Measurements from ENCODE around the gene UBE2L5.

The UBE2L5 gene

DNA sequence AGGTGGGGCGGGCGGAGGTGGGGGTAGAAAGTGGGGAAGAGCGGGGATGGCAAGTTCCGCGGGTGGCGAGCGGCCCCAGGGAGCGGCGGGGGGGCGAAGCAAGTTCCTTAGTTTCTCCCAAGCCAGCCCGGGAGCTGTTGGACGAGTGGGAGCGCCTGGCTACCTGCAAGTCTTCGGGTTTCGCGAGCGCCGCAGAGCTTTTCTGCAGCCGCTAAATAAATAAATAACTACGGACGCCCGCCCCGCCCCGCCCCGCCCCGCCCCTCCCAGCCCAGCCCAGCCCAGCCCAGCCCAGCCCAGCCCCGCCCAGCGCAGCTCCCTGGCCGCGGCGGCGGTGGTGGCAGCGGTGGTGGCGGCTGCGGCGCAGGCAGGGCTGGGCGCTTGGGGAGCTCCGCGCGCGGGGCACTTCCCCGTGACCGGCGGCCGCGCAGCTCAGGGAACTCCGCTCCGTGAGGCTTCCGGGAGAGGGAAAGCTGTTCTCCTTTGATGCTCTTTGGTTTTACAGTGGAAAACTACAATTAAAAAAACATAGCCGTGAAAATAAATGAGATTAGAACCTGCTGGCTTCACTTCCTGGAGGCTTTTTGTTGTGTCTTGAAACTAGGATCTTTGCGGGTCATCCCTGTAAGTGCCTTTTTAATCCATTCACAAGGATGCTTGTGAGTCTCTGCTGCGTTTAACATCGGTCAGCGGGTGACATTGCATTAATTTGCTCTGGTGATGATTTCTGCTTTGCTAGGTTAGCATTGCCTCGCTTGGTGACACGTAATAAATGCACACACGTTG lies at the start of gene UBE2L5:
TSS of gene UBE2L5 (plus strand) at position 440 of the 786 bp plus-strand sequence. CDS start 5,498 bp downstream, outside the sequence.
- peak; percentile 70 to 79 for DNase-seq

DNA sequence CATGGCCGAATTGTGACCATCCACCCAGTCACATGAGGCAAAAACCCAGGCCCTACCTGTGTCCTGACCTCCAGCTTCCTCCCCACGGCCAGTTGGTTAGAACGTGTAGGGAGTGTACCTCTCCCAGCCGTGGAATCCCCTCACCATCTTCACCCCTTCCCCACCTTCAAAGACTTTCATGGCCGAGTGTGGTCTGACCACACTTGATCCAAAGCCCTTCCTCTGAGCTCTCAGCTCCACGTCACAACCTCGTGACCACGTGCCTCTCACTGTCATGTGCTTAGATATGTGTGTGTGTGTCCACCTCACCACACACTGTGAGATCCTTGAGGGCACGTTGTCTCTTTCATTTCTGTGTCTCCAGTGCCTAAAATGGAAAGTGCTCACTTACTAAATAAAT lies 48.6 kb upstream of the UBE2L5 start:
- DNase-seq: no peak

DNA sequence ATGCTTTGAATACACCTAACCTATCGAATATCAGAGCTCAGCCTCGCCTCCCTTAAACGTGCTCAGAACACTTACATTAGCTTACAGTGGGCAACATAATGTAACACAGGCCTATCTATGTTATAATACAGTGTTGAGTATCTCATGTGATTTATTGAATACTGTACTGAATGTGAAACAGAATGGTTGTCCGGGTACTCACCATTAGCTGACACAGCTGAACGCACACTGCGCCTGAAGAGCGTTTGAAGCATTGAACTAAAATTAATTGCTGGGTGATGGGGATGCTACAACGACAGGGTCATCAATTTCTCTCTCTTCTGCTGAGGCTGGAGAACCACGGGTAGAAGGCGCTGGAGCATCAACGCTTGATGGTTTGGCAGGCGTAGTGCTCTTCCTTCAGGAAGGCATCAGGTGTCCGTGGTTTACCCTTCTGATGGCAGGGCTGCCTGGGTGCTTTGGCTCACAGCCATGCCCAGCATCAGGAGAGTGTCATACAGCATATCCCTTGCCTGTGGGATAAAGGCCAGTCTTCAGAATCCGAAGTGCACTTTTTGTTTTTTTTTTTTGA lies 46.9 kb upstream of the UBE2L5 start:
- no peak for DNase-seq

DNA sequence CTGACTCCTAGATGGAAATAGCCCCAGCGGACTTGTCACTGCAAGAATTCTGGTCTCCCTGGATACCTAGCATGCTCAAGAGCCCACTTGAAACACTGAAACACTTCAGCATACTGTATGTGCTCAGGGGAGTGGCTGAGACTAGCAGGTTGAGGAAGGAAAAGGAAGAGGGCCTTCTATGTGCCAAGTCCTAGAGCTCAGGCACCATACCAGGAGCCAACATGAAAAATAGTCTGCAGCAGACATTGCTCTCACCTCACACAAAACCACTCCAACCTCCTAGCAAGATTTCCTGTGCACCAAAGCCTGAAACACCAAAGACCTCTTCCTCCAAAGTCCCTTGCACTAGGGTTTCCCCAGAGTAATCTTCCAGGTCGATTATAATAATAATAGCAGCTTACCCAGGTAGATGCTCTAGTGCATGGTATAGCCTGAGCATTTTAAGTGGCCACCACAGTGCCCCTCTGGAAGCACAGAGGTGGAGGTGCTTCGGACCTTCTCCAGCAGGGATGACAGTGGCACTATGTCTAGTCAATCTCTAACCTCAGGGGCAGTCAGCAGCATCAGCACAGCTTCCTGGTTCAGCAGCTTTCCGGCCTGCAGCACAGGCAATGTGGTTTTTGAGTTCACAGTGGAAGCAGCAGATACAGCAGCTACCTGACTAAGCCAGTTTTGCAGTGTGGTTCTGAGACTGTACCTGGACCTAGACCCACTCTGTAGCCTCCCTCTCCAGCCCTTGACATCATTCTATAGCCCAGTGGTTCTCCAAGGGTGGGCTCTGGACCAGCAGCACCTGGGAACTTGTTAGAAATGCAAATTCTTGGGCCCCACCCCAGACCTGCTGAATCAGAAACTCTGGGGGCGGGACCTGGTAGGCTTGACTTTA lies 45.6 kb upstream of the UBE2L5 start:
- peak; percentile 86 to 92 for DNase-seq

DNA sequence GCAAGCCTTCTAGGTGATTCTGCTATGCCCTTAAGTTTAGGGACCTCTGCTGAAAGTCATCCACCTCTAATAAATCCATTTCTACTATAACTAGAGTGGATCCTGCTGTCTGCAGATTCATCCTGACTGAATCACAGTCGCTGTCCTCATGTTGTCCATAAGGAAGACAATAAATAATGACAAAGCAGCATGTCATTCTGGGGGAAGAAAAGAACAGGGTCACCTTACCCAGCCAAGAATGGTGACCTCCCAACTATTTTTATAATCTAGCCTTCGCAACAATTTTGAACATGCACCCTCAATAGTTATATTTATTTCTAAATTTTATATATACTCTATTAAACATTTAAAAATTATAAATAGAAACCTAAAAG lies 45.0 kb upstream of the UBE2L5 start:
- no peak for DNase-seq

DNA sequence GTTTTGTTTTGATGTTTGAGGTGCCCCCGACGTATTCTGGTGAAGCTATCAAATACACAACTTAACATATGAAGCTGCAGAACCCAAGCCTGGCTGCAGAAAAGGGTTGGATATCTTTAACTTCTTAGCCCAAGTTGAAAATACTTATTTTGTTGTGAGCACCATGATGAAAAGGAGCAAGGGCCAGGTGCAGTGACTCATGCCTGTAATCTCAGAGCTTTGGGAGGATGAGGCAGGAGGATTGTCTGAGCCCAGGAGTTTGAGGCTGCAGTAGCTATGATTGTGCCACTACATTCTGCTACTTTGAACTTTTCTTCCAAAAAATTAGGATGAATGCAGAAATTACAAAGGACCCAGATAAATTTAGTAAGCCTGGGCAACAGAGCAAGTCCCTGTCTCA lies 44.1 kb upstream of the UBE2L5 start:
- no peak for DNase-seq

GRCh38 chr13:30381049-30381448 lies 41.2 kb upstream of the UBE2L5 start:
- no peak for DNase-seq

DNA sequence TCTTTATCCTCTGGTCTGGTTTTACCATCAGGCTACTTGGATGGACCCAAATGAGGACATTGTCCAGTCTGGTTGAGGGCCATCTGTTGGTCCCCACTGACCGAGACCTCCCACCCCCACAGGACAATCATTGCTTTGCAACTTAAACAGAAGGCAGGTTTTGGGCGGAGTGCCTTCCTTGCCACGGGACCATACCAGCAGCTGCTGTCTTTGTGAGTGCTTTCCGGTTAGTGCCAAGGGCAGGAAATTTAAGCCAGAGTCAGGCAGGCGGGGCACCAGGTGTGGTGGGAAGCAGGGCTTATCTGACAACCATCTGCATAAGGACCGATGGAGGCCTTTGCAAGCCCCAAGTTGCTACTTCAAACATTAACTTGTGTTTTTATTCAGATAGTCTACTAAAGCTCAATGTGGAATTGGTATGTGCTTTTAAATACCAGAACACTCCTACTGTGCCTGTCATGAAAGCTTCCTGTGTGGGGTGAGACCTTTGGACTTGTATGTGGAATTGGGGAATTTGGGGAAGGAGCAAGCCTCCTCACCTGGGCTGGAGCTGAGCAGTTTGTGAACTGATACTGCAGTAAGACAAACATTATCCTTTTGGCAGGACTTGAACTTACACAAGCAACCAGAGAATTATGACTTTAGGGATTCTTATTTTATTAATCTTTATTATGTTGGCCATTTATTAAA lies 39.3 kb upstream of the UBE2L5 start:
- no peak for DNase-seq

DNA sequence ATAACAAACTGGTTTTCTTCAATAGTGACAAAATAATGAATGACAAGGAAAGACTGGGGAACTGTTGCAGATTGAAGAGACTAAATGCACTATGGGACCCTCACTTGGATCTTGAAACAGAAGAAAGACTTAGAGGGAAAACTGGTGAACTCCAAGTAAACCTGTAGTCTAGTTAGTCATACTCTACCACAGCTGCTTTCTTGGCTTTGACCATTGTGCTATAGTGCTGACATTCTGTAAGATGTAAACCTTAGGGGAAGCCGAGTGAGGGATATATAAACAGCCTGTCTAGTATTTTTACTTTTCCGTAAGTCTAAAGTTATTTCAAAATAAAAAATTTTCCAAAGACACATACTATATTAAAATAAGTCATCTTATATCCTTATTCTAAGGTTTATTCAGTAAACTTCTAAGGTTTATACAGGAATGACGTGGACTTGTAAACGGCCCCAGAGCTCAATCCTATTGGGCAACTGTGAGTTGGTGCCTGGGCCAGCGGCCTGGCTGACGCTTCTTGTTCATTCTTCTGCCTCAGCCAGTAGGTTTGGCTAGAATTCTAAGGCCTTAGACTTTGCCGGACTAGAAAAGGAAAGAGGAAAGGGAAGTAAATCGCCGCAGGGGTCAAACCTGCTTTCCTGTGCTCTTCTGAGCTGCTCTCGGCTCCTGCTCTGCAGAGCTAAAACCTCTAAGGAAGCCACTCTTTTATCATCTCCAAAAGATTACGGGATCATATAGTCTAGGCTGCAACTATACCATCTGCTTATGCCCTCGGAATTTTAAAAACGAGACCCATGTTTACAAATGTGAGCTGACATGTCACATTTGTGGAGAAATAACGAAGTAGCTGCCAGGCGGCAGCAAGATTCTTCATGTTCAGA lies 33.6 kb upstream of the UBE2L5 start:
- peak; percentile 44 to 52 for DNase-seq

DNA sequence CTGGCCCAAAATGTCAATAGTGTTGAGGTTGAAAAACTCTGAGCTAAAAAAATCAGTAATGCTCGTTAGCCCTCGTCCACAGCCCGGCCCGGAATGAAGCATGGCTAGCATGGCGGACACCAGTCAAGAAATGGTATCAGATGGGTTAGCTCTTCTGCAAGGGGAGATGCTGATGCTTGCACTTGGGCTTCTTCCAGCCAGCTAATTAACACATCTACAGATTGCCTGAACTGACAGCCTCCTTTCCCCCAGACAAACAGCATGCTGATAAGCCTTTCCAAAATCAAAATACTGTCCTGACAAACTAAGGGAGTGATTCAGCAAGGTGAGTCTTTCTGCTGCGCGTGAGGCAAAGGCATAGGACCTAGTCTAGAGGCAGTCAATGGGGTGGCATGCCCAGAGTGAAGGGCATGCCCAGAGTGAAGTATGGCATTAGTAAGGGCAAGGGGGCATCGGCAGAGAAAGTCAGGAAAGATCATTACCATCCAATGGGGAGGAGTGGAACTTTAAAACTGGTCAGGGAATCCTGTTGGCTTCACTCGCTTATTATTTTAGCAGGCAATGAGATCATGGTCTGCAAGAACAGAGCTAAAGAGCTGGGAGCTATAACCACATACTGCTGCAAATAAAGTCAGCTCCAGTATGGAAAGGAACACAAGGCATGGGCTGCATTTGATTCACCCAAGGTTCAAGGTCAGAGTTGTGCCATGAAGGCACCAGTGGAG lies 30.2 kb upstream of the UBE2L5 start:
- no peak for DNase-seq

DNA sequence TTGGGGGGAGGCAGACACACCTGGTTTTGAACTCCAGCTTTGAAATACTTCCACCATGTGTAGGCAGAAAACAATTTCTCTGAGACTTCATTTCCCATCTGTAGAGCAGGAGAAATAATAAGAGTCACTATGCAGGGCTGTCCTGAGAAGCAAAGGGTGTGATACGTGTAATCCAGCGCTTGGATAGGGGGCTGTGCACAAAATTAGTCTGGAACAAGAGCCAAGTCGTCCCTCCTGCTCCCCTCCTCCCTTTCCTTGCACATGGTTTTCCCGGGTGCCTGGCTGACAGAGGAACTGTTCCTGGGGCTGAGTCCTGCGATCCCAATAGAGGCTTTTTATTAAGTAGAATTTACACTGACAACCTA lies 29.6 kb upstream of the UBE2L5 start:
- no peak for DNase-seq

DNA sequence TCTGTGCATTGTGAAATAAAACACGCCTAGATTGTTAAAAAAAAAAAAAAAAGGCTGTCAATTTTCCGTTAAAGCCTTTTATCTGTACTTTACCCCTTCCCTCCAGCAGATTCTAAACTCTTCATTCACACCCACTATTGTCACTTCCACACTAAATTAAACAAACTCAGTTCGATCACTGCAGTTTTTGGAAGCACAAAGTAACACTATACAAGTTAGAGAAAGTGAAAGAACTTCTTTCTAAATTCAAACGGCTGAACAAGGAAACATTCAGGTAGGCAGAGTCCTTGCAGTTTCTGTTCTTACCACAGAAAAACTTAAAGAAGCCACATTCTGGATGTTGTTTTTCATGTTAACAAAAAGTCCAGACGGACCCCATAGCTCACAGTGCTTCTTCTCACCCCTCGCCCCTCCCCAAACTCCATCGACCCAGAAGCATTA lies 27.5 kb upstream of the UBE2L5 start:
- DNase-seq: peak; percentile 56 to 64

DNA sequence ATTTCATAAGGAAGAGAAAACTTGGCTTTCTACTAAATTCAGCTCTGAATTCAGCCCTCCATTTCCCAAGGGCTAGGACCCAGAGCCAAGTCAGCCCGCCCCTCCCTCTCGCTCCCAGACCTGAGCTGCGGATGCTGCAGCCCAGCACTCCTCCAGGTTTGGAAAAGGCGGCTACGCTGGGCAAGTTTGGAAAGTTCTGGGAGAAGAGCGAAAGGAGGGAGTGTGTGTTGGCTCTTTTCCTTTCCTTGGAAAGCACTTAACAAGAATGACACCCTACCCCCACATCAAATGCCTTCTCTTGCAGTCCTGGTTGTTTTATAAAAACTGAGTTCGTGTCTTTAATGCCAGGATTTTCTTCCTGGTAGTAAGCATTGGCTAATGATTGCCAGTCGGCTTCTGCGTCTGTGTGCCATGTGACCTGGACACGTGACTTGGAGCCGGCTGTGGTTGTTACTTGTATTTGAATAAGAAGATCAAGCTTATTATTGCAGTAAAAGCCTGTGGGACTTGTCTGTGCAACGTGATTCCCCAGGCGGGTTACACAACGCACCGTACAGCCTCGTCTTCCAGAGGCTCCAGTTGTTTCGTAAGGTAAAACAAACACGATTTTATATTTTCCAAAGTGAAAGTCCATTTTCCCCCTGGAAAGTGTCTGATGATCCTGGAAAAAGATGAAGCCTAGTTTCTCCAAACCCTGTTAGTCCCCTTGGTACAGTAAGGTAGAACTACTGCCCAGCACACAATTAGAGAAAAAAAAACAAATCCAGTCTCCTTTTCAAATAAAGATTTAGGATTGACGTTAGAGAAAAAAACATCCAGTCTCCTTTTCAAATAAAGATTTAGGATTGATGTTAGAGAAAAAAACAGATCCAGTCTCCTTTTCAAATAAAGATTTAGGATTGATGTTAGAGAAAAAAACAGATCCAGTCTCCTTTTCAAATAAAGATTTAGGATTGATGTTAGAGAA lies 26.8 kb upstream of the UBE2L5 start:
- DNase-seq: peak; percentile 98 to 99

- no peak for DNase-seq
These were observed 25.7 kb upstream of the UBE2L5 start for GRCh38 chr13:30396434-30397075.

DNA sequence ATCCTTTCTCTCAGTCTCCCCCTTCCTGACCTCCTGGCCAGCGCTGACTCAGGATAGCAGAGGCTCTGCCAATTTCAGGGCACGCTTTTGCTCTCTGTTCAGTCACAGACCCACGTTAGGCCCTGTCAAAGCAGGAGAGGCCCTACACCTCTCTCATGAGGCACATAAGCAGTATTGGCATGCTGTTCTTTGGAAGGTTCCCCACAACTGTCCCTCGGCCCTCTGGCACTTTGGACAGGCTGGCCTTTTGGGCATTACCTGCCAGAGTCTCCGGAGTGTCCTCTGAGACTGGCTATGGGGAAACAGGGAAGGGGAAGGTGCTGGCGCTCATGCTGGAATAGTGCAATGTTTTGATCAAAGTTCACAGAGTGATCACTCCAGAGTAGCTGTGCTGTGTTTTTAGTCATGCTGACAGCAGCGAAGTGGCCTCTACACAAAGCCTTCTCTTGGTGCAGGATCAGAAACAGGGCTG lies 23.7 kb upstream of the UBE2L5 start:
- DNase-seq: no peak

DNA sequence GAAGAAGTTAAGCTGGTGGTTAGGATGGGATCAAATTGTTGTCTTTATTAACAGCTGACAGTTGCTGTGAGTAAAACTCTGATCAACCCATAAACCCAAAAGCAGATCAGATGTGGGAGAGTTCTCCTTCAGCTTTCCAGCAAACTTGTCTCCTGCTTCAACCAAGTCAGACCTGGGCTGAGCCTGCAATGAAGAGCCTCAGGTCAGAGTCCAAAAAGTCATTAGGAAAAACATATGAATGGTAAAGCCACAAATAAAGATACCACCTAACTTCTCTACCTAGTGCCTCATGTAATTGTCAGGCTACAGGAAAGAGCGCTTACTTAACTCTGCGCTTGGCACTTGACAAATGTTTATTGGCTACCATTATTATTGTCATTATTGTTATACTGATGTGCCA lies 21.9 kb upstream of the UBE2L5 start:
- DNase-seq: no peak

GRCh38 chr13:30401347-30401746 lies 20.9 kb upstream of the UBE2L5 start:
- DNase-seq: no peak

DNA sequence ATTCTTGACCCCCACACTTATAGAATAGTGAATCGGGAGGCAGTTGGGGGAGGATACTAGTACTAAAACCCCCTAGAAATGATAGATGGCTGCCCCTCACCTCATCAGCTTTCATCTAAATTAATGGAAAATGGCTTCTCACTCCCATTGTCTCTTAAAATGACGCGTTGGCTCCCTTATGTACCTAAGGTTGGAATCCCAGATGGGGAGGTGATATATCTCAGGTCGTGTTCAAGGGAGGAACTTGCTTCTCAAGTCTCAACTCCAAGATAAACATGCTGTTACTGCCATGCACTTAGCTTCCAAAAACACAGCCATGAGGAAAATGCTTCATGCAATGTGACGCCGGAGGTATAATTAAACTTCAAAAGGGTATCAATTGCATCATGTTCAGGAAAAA lies 18.8 kb upstream of the UBE2L5 start:
- DNase-seq: no peak

GRCh38 chr13:30404207-30404606 lies 18.1 kb upstream of the UBE2L5 start:
- no peak for DNase-seq

All from AML-193 (cell line).